Germinal center (tissue), 1 donor: Measurements from ENCODE around the gene MTIF3.
"Not testable (repeated sequence)": the region's sequence is repeated elsewhere in the genome, so short reads cannot be mapped to it uniquely, and the experiment has no call there.

Experiments
- DNase-seq: peaks from one replicate; pipeline ENCODE4 v3.0.0; 2012; ENCODE audit warnings: mixed read lengths, low spot score

The MTIF3 gene

DNA sequence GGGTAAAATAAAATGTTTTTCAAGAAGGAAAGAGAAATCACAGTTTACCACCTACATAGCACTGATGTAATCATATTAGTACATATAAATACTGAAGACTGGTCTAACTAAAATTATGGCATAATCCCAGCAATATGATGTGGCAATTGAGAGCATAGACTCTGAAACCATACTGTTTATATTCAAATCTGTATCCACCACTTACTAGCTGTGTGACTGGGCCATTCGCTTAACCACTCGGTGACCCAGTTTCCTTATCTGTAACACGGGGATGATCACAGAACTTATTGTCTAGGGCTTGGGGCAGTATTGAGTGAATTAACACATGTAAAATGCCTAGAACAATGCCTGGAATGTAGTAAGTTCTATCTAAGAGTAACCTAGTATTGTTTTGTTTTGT, 39.0 kb downstream of the MTIF3 start:
- no peak for DNase-seq

DNA sequence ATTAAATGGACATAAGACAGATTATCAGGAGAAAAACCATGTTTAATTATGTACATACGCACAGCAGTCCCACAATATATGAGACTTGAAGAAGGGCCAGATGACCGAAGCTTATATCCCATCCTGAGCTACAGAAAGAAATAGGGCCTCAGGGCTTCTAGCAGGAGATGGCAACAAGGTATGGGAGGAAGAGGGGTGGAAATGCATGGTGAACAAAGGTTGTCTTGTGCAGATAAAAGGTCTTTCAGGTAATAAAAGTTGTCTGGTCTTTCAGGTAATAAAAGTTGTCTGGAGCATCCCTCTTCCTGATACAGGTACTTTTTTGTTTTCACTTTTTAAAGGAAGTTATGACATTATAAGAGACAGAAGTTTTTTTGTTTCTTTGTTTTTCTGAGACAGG, 41.4 kb downstream of the MTIF3 start:
- DNase-seq = no peak

DNA sequence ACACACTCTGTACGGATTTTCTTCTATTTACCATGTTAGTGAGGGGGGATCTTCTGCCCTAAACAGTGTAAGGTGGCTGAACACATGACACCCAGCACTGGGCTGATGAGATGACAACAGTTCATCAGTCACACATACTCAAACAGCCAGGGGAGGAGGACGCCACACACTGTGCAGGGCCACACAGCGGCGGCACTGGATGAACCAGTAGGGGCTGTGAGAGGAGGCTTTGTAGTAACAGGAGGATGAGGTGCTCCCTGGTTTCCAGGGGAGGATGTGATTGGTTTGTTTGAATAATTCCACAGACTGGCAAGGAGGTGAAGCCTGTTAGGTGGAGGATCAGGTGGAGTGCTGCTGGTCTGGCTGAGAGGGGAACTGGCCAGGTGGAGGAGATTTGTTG, 42.3 kb downstream of the MTIF3 start:
- no peak for DNase-seq

DNA sequence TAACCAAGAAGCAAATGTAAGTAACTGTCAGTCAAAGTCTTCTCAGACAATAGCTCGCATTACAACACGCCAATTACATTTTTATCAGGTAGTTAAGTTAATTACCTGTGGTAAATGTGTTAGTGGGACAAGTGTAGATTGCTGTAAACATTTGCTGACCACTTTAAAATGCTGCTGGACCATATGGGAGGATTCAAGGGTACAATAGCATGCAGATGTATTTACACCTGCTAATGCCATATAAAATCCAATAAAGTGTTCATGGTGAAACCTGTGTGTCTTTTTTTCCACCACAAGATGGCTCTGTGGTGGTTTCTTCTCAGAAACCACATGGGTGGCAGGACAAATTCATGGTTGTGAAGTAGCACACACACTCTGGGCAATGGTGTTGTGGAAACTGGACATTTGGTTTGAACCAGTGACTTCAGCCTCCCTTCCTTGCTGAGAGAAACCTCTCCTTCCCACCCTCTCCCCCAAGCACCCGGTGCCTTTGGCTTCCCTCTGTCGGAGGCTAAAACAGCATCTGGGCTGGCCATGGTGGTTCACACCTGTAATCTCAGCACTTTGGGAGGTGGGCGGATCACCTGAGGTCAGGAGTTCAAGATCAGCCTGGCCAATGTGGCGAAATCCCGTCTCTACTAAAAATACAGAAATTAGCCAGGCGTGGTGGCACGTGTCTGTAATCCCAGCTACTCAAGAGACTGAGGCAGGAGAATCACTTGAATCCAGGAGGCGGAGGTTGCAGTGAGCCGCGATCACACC, 44.0 kb downstream of the MTIF3 start:
- DNase-seq = peak; percentile 55

DNA sequence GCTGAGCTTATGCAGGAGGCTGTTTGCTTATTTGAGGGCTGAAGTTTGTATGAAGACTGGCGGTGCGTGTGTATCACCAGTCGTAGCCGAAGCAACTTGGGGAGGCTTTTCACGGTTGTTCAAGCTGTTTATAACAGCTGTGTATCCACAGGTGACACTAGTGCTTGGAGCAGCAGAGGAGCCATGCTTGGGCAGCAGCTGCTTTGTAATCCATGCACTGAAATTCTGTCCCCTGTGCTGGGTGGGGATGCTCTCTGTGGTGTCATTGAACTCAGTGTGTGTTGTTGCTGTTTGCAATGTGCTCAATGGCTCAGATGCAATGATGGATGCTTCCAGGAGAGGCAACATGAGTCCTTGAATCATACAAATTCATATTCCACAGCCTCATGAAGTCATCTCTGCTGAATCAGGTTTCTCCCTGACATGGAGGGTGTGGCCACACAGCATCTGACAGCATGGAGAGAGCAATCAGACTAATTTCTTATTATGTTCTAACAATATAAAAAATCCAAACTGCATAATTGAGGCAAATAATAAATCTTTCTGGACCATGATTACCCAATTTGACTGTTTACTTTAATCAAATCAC, 44.7 kb downstream of the MTIF3 start:
- DNase-seq = no peak

DNA sequence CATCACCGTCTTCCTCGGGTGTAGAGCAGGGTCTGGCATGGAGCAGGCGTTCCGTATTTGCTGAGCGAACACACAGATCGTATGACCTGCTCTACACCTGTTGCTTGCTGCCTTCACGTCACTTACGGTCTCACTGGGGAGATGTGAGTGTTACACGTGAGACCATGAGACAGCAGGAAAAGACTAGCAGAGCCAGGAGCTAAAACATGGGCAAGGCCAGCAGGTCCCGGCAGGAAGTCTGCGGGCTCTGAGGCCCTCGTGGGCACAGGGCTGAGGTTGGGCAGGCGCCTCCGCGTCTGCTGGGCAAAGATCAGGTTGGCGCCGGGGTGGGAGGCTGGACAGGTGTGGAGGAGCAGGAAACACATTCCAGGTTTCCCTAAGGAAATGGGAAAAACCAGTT, 45.7 kb downstream of the MTIF3 start:
- DNase-seq = no peak

DNA sequence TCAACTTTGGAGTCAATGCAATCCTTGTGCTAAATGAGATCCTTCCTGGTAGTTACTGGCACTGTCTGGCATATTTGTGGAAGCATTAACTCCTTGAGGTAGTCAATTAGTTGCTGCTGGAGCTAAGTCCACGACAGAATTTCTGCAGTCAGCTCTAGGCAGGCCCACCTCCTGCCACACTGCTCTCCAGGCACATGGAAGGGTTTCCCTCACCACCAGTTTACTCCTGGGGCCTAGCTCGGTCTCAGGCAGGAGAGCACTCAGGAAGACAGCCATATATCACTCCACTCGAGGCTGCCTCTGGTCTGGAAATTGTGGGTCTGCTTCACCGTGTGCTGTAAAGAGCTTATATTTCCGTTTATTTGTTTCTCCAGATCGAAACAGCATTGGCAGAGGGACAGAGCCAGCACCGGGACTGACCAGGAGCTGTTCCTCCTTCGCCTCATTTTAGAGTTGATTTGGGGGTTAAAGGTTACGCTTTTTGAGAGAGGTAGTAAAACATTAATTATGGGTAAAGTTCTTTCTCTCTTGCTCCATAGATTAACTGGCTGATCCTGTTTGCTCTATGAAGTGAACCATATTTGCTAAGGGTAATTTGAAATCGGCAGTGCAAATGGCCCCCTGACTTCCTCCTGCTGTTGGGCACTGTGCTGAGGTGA, 46.5 kb downstream of the MTIF3 start:
- DNase-seq = no peak

DNA sequence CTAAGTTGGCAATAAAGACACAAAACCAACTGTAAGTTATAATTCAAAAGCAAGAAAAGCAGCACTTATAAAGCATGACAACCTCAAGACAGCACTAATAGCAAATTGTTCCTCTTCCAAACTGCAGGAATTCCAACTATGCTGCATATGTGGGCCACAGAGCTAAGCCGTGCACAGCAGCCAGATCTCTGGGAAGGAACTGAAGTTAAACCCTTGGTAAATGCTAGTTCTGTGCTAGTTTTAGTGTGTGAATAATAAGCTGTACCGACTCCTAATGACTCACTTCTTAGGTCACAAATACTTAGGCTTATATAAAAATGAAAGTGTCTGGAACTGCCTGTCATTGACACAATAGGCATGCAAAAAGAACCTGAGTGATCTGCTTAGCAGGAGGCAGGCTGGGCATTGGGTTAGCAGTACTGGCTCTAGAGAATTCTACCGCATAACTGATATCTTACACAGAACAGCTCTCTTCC, 47.1 kb downstream of the MTIF3 start:
- DNase-seq = no peak

DNA sequence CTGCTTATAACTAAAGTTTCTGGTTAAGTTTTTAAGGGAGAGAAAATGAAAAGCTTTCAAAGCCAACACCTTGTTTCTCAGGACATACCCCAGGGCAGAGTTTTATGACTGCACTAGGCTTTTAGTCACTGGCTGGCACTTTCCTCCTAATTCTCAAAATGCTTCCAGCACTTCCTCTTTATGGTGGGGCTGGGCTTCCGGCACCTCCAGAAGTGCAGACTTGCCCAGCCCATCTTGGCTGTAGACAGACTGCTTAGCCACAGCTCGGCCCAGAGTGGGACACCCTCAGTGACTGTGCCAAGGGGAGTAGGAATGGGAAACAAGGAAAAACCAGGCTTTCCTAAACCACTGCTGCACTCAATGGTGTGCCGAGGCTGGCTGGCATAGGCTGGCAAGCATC, 49.2 kb downstream of the MTIF3 start:
- DNase-seq = peak; percentile 23

DNA sequence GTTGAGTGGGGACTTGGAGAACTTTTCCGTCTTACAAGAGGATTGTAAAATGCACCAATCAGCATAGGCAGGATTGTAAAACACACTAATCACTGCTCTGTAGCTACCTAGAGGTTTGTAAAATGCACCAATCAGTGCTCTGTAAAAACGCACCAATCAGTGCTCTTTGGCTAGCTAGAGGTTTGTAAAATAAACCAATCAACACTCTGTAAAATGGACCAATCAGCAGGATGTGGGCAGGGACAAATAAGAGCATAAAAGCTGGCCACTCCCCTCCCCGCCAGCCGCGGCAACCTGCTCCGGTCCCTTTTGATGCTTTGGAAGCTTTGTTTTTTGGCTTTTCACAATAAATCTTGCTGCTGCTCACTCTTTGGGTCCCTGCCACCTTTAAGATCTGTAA, 50.0 kb downstream of the MTIF3 start:
- not testable (repeated sequence) for DNase-seq

DNA sequence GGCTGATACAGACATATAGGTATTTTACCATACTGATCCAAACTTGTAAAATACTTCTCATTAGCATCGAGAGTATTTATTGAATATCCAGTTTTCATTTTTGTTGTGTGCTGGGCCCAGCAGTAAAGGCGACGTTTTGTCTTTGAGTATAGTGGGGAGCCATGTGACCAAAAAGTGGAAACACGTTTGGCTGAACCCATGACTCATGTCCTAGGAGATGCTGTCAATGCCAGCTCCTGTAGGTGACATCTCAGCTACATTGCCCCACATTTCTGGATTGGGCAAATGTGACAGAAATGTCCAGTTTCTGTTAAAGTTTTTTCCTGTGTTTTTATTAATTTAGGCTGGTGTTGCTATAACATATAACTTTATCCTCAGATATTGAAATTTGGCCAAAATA, 52.0 kb downstream of the MTIF3 start:
- no peak for DNase-seq

DNA sequence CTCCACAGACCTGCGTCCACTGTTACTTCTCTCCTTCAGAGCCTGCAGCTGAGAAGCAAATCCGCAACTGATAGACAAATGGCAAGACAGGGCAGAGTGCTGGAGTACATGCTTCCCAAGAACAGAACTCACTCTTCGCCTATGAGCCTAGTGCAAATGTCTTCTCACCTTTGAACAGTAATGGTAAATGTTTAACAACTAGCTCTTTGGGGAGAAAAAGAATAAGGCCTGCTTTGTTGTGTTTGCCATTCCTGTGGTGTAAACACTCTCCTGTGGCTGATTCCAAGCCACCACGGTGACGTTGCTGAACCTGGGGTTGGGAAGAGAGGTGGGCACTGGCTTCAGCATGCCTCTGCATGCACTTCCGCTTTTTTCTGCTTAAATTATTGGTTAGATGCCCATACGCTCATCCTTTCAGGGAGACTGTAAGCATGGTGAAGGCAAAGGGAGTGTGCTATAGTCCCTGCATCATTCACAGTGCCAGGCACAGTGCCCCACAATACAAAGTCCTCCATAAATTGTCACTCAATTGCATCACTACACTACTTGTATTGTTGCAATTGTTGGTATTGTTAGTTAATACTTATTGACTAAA, 54.0 kb downstream of the MTIF3 start:
- DNase-seq = no peak

DNA sequence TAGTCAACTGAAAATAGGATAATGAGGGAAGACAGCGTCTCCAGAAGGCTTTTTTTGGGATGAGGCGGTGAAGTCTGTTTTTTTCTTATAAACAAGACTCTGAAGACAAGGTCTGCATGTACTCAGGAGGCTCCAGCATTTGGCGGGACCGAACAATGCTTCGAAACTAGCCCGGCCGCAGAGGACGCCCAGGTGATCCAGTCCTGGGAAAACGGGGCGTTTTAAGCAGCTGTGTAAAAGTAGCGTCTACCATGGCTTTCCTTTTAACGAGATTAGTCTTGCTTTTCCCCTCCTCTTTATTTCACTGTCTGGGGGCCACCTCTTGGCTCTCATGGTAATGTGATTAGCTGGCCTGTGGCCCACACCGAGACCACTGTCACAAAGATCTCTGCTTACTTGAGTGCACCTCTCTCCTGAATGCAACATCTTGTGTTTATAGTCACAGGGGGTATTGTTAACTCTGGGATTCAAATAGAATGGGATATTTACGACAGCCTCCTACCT, 55.3 kb downstream of the MTIF3 start:
- DNase-seq = no peak

DNA sequence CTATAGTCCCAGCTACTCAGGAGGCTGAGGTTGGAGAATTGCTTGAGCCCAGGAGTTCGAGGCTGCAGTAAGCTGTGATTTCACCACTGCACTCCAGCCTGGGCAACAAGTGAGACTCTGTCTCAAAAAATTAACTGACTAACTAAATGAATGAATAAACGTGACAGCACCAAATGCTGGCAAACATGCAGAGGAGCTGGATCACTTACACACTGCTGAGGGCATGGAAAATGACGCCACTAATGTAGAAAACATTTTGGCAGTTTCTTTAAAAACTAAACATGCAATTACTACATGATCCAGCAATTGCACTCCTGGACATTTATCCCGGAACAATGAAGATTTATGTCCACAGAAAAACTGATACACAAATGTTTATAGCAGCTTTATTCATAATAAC, 57.3 kb downstream of the MTIF3 start:
- DNase-seq = no peak

DNA sequence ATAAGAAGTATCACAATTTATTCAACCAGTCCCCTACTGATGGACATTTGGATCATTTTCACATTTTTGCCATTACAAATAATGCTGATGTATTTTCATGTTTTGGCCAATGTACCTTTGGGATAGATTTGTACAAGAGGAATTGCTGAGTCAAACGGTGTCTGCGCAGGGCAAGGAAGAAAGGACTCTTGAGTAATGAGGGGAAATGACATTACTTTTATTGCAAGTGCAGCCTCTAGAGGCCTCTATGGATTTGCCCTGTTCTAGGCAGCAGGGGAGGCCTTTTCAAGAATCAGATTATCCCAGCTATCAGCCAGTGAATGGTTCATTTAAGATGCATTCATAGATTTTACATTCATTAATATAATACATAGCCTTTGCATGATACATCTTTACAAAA, 58.9 kb downstream of the MTIF3 start:
- no peak for DNase-seq

DNA sequence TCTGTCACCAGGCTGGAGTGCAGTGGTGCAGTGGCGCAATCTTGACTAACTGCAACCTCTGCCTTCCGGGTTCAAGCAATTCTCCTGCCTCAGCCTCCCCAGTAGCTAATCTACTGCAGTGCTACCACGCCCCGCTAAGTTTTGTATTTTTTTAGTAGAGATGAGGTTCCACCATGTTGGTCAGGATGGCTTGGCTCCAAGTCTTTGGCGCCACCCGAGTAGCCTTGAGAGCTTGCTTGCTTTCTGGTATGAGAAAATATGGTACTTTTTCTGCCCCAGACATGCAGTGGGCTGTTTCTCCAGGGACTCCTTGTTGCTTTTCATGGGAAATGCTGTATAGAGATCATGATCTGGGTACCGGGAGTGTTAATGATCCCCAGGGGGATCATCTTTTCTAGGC, 60.5 kb downstream of the MTIF3 start:
- DNase-seq = no peak

DNA sequence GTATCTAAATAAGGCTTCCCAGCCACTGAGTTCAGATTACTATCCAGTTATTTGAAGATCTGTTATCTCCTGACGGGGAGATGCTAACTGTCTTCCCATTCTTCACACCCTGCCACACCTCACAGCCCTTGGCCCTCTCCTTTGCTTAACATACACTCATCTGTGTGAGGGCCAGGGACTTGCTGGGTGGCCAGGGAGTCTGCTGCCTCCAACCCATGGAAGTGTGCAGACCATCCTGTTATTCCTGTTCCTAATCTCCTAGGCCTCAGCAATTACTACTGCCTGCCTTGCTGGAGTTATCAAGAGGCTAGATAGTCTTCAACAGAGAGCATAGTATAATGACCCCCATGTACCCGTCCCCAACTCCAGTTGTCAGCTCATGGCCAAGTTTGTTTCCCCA, 62.1 kb downstream of the MTIF3 start:
- no peak for DNase-seq
